DMS79 (cell line): Measurements from ENCODE around the gene PDLIM7.
A peak's percentile ranks its signal among the peaks of the same experiment; 100 is the strongest.

ENCODE experiments used
- DNase-seq: peaks from one replicate; lab custom pipeline; 2025; lab: John Stamatoyannopoulos, UW

PDLIM7 gene

DNA sequence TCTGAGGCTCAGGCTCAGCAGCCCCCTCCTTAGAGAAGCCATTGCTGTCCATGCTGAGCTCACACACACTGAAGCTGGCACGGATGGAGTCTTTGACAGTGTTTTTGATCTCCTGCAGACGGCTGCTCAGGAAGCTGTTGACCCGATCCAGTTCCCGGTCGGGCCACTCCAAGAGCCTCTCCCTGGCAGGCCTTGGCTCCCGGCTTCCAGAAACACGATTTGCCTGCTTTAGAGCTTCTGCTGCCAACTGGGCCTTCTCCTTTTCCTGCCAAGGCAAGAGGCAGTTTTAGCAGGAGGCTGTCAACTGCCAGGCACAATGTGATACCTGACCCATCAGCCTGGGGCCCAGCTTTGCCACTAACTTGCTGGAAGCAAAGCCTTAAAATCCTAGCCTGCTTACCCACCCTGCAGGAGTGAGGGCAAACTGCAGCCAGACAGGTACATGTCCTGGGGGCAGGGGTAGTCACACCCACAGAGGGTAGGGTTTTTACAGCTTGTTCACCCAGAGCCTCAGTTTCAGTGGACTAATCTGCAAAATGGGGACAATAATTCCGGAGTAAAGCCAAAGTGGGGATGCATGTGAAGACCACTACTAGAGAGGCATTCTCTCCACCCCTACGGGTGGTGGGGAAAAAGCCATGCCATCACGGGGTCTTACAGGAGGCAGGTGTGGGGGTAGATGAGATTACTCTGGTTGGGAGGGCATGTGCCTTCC lies 27.7 kb upstream of the PDLIM7 start:
- DNase-seq = no peak

- no peak for DNase-seq
These were observed 27.1 kb upstream of the PDLIM7 start for GRCh38 chr5:177524539-177524900.

- DNase-seq = no peak
These were observed 26.5 kb upstream of the PDLIM7 start for GRCh38 chr5:177523711-177524538.

GRCh38 chr5:177520916-177521513 lies 23.6 kb upstream of the PDLIM7 start:
- no peak for DNase-seq

GRCh38 chr5:177520271-177520670 lies 22.9 kb upstream of the PDLIM7 start:
- no peak for DNase-seq

DNA sequence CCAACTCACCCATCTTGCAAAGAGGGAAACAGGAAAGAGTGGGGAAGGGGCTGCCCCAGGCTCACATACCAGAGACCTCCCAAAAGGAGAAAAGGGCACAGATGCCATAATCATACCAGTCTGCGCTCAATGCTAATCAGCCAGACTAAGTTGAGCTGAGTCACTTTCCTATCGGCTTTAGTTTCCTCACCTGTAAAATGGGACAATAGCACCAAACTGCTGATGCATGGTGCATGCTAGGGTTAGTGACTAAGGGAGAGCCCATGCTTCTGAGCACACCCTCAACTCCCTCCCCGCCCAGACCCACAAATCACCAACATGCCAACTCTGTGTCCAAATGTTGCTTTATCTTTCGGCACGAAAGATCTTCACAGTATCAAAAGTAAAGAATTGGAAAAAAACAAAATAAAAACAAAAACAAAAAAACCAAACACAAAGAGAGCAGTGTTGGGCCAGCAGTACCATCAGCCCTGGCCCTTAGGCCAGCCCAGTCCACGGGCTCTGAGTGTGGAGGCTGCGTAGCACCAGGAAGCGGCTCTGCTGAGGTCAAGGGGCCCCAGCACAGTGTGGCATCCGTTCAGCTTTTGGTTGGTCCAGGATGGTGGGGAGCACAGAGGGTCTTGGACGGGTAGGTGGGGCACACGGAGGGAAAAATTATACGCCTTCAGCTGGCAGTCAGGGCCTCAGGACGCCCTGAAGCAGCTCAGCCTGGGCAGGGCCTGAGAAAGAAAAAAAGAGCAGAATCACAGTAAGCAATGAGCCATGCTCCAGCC lies 22.2 kb upstream of the PDLIM7 start:
- DNase-seq = no peak

GRCh38 chr5:177516601-177517568 lies 19.5 kb upstream of the PDLIM7 start, which contains the start of gene DDX41:
TSS of gene DDX41 (minus strand) at chr5:177516961. CDS start at chr5:177516945, 16 bp downstream.
- DNase-seq = peak; percentile 89

DNA sequence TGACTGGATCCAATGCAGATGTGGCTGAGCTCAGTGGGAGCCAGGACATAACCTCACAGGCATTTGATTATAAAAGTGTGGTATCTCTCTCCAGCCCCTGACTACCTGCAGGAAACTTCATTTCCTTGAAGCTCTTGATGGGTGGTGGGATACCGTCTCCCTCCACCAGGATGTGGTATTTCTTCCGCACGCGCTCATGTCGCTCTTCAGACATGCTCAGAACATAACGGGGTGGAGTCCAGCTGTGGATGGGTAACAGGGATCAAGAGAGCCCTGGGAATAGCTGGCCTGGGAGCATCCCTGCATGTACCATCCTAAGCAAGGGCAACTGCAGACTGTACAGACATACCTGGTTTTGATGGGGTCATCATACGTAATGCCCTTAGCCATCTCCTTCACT lies 18.2 kb upstream of the PDLIM7 start:
- DNase-seq = no peak

DNA sequence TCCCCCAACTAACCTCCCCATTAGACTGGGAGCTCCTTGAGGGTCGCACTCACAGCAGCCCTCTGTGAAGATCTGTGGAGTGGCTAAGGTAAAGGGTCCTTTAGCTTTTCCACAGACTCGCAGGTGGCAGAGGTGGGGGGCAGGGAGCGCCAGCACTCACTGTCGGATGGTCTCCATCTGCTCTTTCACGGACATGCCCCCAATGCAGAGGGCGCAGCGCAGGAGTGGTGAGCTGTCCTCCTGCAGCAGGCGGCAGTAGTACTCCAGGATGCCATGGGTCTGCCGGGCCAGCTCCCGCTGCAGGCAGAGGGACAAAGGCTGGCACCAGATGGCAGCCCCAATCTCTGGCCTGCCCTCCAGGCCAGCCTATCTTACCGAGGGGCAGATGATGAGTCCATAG lies 17.1 kb upstream of the PDLIM7 start:
- no peak for DNase-seq

GRCh38 chr5:177513500-177513899 lies 16.1 kb upstream of the PDLIM7 start:
- no peak for DNase-seq

- DNase-seq = no peak
These were observed 15.5 kb upstream of the PDLIM7 start for GRCh38 chr5:177512736-177513380.

- no peak for DNase-seq
These were observed 14.6 kb upstream of the PDLIM7 start for GRCh38 chr5:177511796-177512675.

- DNase-seq = no peak
These were observed 13.8 kb upstream of the PDLIM7 start for GRCh38 chr5:177511181-177511580.

DNA sequence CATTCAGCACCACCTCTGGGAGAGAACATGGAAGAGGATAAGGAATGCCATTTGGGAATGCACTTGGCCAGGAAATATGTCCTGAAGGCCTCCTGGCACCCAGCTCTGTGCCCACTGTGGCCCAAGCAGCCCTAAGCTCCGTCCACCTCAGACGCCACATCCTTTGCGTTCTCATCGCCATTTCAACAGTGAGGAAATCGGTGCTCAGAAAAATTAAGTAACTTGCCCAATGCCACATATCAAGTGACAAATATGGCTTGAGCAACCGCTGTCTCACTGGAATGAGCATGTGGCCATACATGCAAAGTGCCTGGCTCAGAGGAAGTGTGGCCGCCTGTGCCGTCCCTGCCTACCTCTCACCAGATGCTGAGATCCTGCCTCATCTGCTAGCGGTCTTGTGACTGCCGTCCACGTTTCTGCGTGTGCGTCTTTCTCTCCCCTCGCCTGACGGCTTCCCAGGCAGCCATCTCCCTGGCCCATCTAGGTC lies 13.2 kb upstream of the PDLIM7 start:
- no peak for DNase-seq

DNA sequence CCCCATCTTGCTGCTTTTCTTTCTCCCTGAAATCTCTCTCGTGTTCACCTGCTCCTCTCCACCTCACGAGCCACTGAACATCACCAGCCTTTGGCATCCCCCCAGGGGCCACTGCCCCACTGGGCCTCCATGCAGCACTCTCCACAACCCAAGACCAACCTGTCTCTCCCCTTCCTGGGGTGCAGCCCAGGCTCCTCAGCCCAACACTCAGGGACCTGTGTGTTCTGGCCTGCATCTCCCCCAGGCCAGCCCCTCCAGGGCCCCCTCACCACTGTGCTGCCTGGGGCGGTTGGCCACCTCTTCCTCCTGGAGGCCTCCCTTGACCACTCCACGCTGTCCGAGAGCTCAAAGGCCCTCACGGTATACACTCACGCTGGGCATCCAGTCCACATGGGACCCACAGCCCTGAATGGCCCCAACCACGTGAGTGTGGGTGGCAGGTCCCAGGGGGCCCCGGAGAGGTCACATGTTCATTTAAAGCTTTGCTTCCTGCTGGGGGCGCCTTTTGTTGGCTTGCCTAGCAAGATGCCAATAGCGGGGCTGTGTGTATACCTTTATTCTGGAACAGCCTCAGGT lies 12.7 kb upstream of the PDLIM7 start:
- no peak for DNase-seq

DNA sequence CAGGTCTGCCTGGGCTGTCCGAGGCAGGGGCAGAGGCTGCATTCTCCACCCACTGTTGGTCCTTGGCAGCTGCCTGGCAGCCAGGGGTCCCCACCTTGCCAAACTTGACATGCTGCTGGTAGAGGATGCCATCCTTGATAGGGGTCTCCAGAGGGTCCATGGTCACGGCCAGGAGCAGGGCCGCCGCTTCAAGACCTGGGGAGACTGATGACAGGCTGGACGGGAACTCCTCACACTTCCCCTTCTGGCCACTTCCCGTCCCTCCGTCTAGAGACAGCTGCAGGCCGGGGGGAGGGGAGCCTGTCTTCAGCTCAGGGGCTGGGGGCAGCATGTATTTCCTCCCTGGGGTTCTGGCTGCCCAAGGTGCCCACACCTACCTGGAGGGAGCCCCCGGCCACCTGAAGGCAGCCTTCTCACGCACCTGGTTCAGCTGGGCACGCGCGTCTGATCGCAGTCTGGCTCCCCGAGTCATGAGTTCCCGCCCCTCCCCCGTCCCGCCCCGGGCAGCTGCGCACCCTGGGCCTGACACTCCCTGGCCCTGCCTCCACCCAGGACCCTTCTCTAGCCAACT lies 12.1 kb upstream of the PDLIM7 start, which contains the start of gene DOK3:
TSS of gene DOK3 (minus strand) at position 446 of the 571 bp plus-strand sequence. CDS start at position 160, 286 bp downstream.
- DNase-seq = no peak

GRCh38 chr5:177508837-177509236 lies 11.4 kb upstream of the PDLIM7 start:
- no peak for DNase-seq

GRCh38 chr5:177508221-177508611 lies 10.8 kb upstream of the PDLIM7 start:
- DNase-seq = no peak
